SK-N-SH treated with all-trans-retinoic acid at 6 μM for 48 hours (cell line): ENCODE measurements around the gene FABP1.

Experiments
- ATAC-seq: fragments of 200-7000 bp; cut with Tn5 transposase; 3 replicates; pipeline ENCODE4 v1.9.1; 2020; ENCODE audit warnings: mild to moderate bottlenecking, moderate library complexity
- ARNTL ChIP-seq: fragments of 450-650 bp; formaldehyde crosslinking; IDR thresholded peaks from 2 replicates; pipeline ENCODE4 v1.5.0; 2020; ENCODE audit warnings: low read depth, mild to moderate bottlenecking, moderate library complexity, borderline replicate concordance
- BACH2 ChIP-seq: fragments of 250-450 bp; sonication (Bioruptor Pico); IDR thresholded peaks from 2 replicates; pipeline ENCODE4 v1.9.0; 2021; ENCODE audit warnings: mild to moderate bottlenecking, borderline replicate concordance
- CREB5 ChIP-seq: fragments of 250-450 bp; sonication (Bioruptor Pico); IDR thresholded peaks from 2 replicates; pipeline ENCODE4 v1.5.1; 2020; ENCODE audit warnings: low read depth, mild to moderate bottlenecking, moderate library complexity
- CSDC2 ChIP-seq: fragments of 250-450 bp; sonication (Bioruptor Pico); IDR thresholded peaks from 2 replicates; pipeline ENCODE4 v1.5.0; 2020; ENCODE audit warnings: mild to moderate bottlenecking, moderate library complexity
- CSRNP3 ChIP-seq: fragments of 250-450 bp; sonication (Bioruptor Pico); IDR thresholded peaks from 2 replicates; pipeline ENCODE4 v1.5.1; 2021; ENCODE audit warnings: mild to moderate bottlenecking, moderate library complexity
- ESRRG ChIP-seq: fragments of 250-450 bp; sonication (Bioruptor Pico); IDR thresholded peaks from 2 replicates; pipeline ENCODE4 v1.6.1; 2021; ENCODE audit warnings: mild to moderate bottlenecking
- GLIS3 ChIP-seq: fragments of 250-450 bp; sonication (Bioruptor Pico); IDR thresholded peaks from 2 replicates; pipeline ENCODE4 v1.5.0; 2020; ENCODE audit warnings: mild to moderate bottlenecking, moderate library complexity
- ISL1 ChIP-seq: fragments of 250-450 bp; sonication (Bioruptor Pico); IDR thresholded peaks from 2 replicates; pipeline ENCODE4 v2.1.2; 2022; ENCODE audit warnings: mild to moderate bottlenecking, moderate library complexity
- OSR1 ChIP-seq: fragments of 250-450 bp; sonication (Bioruptor Pico); IDR thresholded peaks from 2 replicates; pipeline ENCODE4 v1.8.0; 2022; ENCODE audit warnings: moderate library complexity, mild to moderate bottlenecking, inconsistent platforms
- POU6F1 ChIP-seq: fragments of 250-450 bp; sonication (Bioruptor Pico); IDR thresholded peaks from 2 replicates; pipeline ENCODE4 v1.8.0; 2021; ENCODE audit warnings: low read depth, mild to moderate bottlenecking, moderate library complexity, borderline replicate concordance
- PPARA ChIP-seq: fragments of 250-450 bp; sonication (Bioruptor Pico); IDR thresholded peaks from 2 replicates; pipeline ENCODE4 v1.5.0; 2020; ENCODE audit warnings: mild to moderate bottlenecking, borderline replicate concordance
- RARB ChIP-seq: fragments of 250-450 bp; sonication (Bioruptor Pico); IDR thresholded peaks from 2 replicates; pipeline ENCODE4 v1.8.0; 2021; ENCODE audit warnings: mild to moderate bottlenecking, moderate library complexity
- SNAI2 ChIP-seq: fragments of 250-450 bp; sonication (Bioruptor Pico); IDR thresholded peaks from 2 replicates; pipeline ENCODE4 v1.5.0; 2020; ENCODE audit warnings: mild to moderate bottlenecking, moderate library complexity
- TCF4 ChIP-seq: fragments of 250-450 bp; sonication (Bioruptor Pico); IDR thresholded peaks from 2 replicates; pipeline ENCODE4 v1.8.0; 2021; ENCODE audit warnings: mild to moderate bottlenecking, moderate library complexity, borderline replicate concordance
- TOX ChIP-seq: fragments of 250-450 bp; sonication (Bioruptor Pico); IDR thresholded peaks from 2 replicates; pipeline ENCODE4 v1.8.0; 2021; ENCODE audit warnings: mild to moderate bottlenecking, moderate library complexity, borderline replicate concordance
- TSHZ2 ChIP-seq: fragments of 250-450 bp; sonication (Bioruptor Pico); IDR thresholded peaks from 2 replicates; pipeline ENCODE4 v1.5.0; 2020; ENCODE audit warnings: mild to moderate bottlenecking, moderate library complexity
- ZFP3 ChIP-seq: fragments of 250-450 bp; sonication (Bioruptor Pico); IDR thresholded peaks from 2 replicates; pipeline ENCODE4 v1.5.0; 2020; ENCODE audit warnings: mild to moderate bottlenecking, moderate library complexity
- ZFP30 ChIP-seq: fragments of 450-650 bp; formaldehyde crosslinking; IDR thresholded peaks from 2 replicates; pipeline ENCODE4 v1.5.0; 2022; ENCODE audit warnings: mild to moderate bottlenecking, moderate library complexity
- ZNF70 ChIP-seq: fragments of 450-650 bp; formaldehyde crosslinking; IDR thresholded peaks from 2 replicates; pipeline ENCODE4 v1.5.0; 2020; ENCODE audit warnings: mild to moderate bottlenecking, moderate library complexity
- TF ChIP-seq, protein P1 (sequence below): fragments of 250-450 bp; sonication (Bioruptor Pico); IDR thresholded peaks from 2 replicates; pipeline ENCODE4 v1.8.0; 2020; ENCODE audit warnings: mild to moderate bottlenecking, moderate library complexity, borderline replicate concordance

The FABP1 gene

DNA sequence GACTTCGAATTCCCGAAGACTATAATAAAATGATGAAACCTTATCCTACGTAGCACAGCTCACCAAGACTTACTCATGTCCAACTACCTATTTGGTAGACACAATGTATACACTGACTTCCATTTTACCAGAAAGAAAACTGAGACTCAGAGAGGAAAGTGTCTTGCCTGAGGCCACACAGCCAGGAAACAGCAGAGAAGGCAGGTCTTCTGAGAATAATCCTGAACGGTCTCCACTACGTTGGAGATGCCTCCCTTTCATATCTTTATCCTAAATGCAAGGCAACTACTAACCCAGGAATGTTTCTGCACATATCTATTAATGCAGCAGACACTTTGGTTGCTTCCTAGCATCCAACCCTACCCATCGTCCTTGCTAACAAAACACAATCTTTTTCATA, 11.9 kb upstream of the FABP1 start:
- no peak for ATAC-seq
- TF ChIP-seq ZFP3 (CRISPR knock-in tag) (no peak), PPARA (CRISPR knock-in tag) (no peak), ZNF70 (no peak), CREB5 (CRISPR knock-in tag) (no peak), POU6F1 (CRISPR knock-in tag) (no peak), TSHZ2 (CRISPR knock-in tag) (no peak), ESRRG (CRISPR knock-in tag) (no peak), GLIS3 (CRISPR knock-in tag) (no peak)
- TF ChIP-seq, protein P1, sequence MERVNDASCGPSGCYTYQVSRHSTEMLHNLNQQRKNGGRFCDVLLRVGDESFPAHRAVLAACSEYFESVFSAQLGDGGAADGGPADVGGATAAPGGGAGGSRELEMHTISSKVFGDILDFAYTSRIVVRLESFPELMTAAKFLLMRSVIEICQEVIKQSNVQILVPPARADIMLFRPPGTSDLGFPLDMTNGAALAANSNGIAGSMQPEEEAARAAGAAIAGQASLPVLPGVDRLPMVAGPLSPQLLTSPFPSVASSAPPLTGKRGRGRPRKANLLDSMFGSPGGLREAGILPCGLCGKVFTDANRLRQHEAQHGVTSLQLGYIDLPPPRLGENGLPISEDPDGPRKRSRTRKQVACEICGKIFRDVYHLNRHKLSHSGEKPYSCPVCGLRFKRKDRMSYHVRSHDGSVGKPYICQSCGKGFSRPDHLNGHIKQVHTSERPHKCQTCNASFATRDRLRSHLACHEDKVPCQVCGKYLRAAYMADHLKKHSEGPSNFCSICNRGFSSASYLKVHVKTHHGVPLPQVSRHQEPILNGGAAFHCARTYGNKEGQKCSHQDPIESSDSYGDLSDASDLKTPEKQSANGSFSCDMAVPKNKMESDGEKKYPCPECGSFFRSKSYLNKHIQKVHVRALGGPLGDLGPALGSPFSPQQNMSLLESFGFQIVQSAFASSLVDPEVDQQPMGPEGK (CRISPR knock-in tag): no peak

DNA sequence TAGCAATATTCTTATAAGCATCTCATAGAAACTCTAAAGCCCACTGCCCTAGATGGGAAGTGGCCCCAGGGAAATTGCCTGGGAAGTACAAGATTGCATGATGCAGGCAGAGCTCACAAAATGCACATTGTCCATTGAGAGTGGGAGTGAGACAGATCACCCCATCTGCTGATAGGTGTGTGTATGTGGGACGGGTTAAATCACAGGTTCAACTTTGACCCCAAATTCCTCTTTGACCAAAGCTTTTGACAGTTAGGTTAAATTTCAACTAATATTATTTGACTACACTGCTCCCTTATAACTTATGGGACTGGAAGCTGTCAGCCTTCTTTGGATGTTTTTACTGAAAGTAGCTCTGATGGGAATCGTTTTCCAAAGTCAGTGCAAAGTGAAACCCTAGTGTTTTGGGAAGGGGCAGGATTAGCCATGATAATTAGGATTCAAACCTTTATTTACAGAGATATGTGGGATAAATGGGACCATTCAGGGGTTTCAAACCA, 11.4 kb upstream of the FABP1 start:
- no peak for TF ChIP-seq RARB (CRISPR knock-in tag)
- TF ChIP-seq, protein P1 (CRISPR knock-in tag): no peak
- TF ChIP-seq BACH2: no peak
- no peak for TF ChIP-seq TCF4 (CRISPR knock-in tag)
- no peak for TF ChIP-seq ZNF70
- no peak for TF ChIP-seq ZFP30 (CRISPR knock-in tag)
- TF ChIP-seq CREB5 (CRISPR knock-in tag): no peak
- TF ChIP-seq ZFP3 (CRISPR knock-in tag): no peak
- TF ChIP-seq ISL1 (CRISPR knock-in tag): no peak
- no peak for TF ChIP-seq CSDC2 (CRISPR knock-in tag)
- no peak for TF ChIP-seq POU6F1 (CRISPR knock-in tag)
- no peak for TF ChIP-seq TSHZ2 (CRISPR knock-in tag)
- no peak for TF ChIP-seq ARNTL (CRISPR knock-in tag)
- no peak for TF ChIP-seq CSRNP3
- no peak for TF ChIP-seq SNAI2 (CRISPR knock-in tag)
- TF ChIP-seq TOX (CRISPR knock-in tag): no peak
- no peak for TF ChIP-seq OSR1 (CRISPR knock-in tag)
- TF ChIP-seq ESRRG (CRISPR knock-in tag): no peak
- no peak for TF ChIP-seq PPARA (CRISPR knock-in tag)
- no peak for ATAC-seq
